K562 (cell line): Measurements from ENCODE around the gene APOM. TPM values are rescaled to one million over a fixed set of nuclear protein-coding genes. Genes with fewer than 3 reads are reported as not detected.

Source experiments
- ATAC-seq: fragments of 200-7000 bp; cut with Tn5 transposase; 3 replicates; pipeline ENCODE4 v1.9.1; 2020; ENCODE audit warnings: moderate library complexity
- Bru-seq: library from RNA; stranded (reverse); fragments of 400-500 nt; gene quantifications from one replicate; lab custom pipeline; 2021; lab: Mats Ljungman, UMichigan
- BruChase-seq, 2 experiments: library from RNA; stranded (reverse); fragments of 400-500 nt; gene quantifications; one replicate each; lab custom pipeline; 2021; lab: Mats Ljungman, UMichigan
- BruUV-seq: library from RNA; stranded (reverse); fragments of 400-500 nt; replicated peaks from 2 replicates; lab custom pipeline; 2021; lab: Mats Ljungman, UMichigan
- CTCF ChIA-PET: fragments of 300-600 bp; formaldehyde crosslinking; extraction: SDS; loops from one replicate; lab custom pipeline; 2021; ENCODE audit warnings: low intra/inter-chr PET ratio; lab: Yijun Ruan, JAX
- POLR2A ChIA-PET: fragments of 300-600, 350-650 bp; sonication (Branson Sonifier 250); formaldehyde crosslinking; extraction: SDS; loops from one replicate; lab custom pipeline; 2021; ENCODE audit warnings: antibody characterized with exemption, inconsistent platforms; lab: Yijun Ruan, JAX
- DNase-seq, 4 experiments: peaks; one replicate each; pipeline versions ENCODE4 v3.0.0 to v3.0.0-alpha.2; 2011 to 2018; ENCODE audit warnings: low spot score in 3 of 4, mixed read lengths in 3 of 4; ENCODE audit errors: extremely low read depth in 1 of 4
- FAIRE-seq: peaks from 2 replicates; lab custom pipeline; 2011; peaks lifted over from hg19 to GRCh38; lab: Jason Lieb, UNC
- H2AFZ ChIP-seq: 2 replicates; pipeline ENCODE4 v1.6.0; 2011; ENCODE audit warnings: low read depth, low read length, control low read depth, inconsistent platforms
- H3K27ac ChIP-seq: fragments of 200-600 bp; 3 replicates; pipeline ENCODE4 v1.8.0; 2011; ENCODE audit warnings: low read depth, mild to moderate bottlenecking, control low read depth, inconsistent platforms, low read length, moderate library complexity, mixed read lengths; ENCODE audit errors: extremely low read depth
- H3K27me3 ChIP-seq, 2 experiments: fragments of 300-600 bp in 1 of 2; 2 replicates in 1 of 2; 3 replicates in 1 of 2; pipeline versions ENCODE4 v1.6.0 to v1.8.0; 2011; ENCODE audit warnings: inconsistent platforms in 2 of 2, low read length in 2 of 2, mild to moderate bottlenecking in 1 of 2, mixed read lengths in 1 of 2, moderate library complexity in 1 of 2; ENCODE audit not compliant: control insufficient read depth in 2 of 2, insufficient read depth in 2 of 2
- H3K36me3 ChIP-seq: fragments of 300-600 bp; 3 replicates; pipeline ENCODE4 v1.8.0; 2011; ENCODE audit warnings: mild to moderate bottlenecking, low read length, inconsistent platforms; ENCODE audit not compliant: control insufficient read depth, insufficient read depth
- H3K4me1 ChIP-seq, 2 experiments: fragments of 200-600 bp in 1 of 2; replicated peaks in 1 of 2; 2 replicates in 1 of 2; 3 replicates in 1 of 2; pipeline versions ENCODE4 v1.5.1 to v1.8.0; 2011; ENCODE audit warnings: inconsistent platforms in 2 of 2, low read length in 2 of 2, mild to moderate bottlenecking in 1 of 2, mixed read lengths in 1 of 2, moderate library complexity in 1 of 2; ENCODE audit not compliant: control insufficient read depth in 2 of 2, insufficient read depth in 2 of 2
- H3K4me2 ChIP-seq: 2 replicates; pipeline ENCODE4 v1.6.1; 2011; ENCODE audit warnings: low read length, control low read depth, inconsistent platforms, mixed read lengths; ENCODE audit not compliant: insufficient read depth
- H3K4me3 ChIP-seq: fragments of 200-600 bp; sonication (generic), shearing (Covaris generic); 2 replicates; pipeline ENCODE4 v1.5.1; 2016; ENCODE audit warnings: control low read depth, inconsistent platforms
- H3K79me2 ChIP-seq: fragments of 200-600 bp; 3 replicates; pipeline ENCODE4 v1.8.0; 2011; ENCODE audit warnings: low read length, inconsistent platforms; ENCODE audit not compliant: control insufficient read depth, insufficient read depth
- H3K9ac ChIP-seq, 2 experiments: 2 replicates each; pipeline versions ENCODE4 v1.6.0 to v1.6.1; 2011; ENCODE audit warnings: low read depth in 2 of 2, low read length in 2 of 2, control low read depth in 1 of 2, inconsistent platforms in 1 of 2, mild to moderate bottlenecking in 1 of 2, mixed read lengths in 1 of 2; ENCODE audit not compliant: insufficient read depth in 1 of 2
- H3K9me1 ChIP-seq: one replicate; pipeline ENCODE4 v1.6.0; 2011; ENCODE audit warnings: inconsistent platforms, mild to moderate bottlenecking, low read length, moderate library complexity; ENCODE audit not compliant: control insufficient read depth, insufficient read depth
- H3K9me3 ChIP-seq: replicated peaks from 2 replicates; pipeline ENCODE4 v1.5.1; 2011; ENCODE audit warnings: low read depth, low read length, inconsistent platforms; ENCODE audit not compliant: control insufficient read depth, insufficient read depth
- H4K20me1 ChIP-seq: replicated peaks from 2 replicates; pipeline ENCODE4 v1.6.1; 2011; ENCODE audit warnings: low read length, inconsistent platforms, mixed read lengths; ENCODE audit not compliant: control insufficient read depth, insufficient read depth
- EHMT2 ChIP-seq: fragments of 450-650 bp; IDR thresholded peaks from 2 replicates; pipeline ENCODE4 v1.6.1; 2018; ENCODE audit warnings: antibody characterized with exemption
- MNT ChIP-seq, 2 experiments: fragments of 450-650 bp; conservative IDR thresholded peaks; 2 replicates each; pipeline ENCODE4 v1.6.1; 2017; ENCODE audit warnings: mild to moderate bottlenecking in 2 of 2, moderate library complexity in 2 of 2
- STAT6 ChIP-seq: sonication (generic); formaldehyde crosslinking; IDR thresholded peaks from 2 replicates; pipeline ENCODE4 v1.8.1; 2023; ENCODE audit warnings: mild to moderate bottlenecking, missing genetic modification reagents
- ZNF197 ChIP-seq: fragments of 200-800 bp; sonication (Bioruptor generic); IDR thresholded peaks from 2 replicates; pipeline ENCODE4 v1.6.1; 2016; ENCODE audit warnings: low read depth, missing genetic modification characterization, missing compliant biosample characterization
- ZNF507 ChIP-seq: conservative IDR thresholded peaks from 2 replicates; pipeline ENCODE4 v1.6.1; 2017; ENCODE audit warnings: missing genetic modification characterization, missing compliant biosample characterization
- WGBS: fragments of 100-300 bp; shearing (Covaris generic); methylation state at CpG from one replicate; pipeline ENCODE4 v1.1.6; 2016; ENCODE audit warnings: low coverage, mixed read lengths; ENCODE audit not compliant: insufficient coverage; ENCODE audit errors: missing lambda C conversion rate; 5-methylcytosine and 5-hydroxymethylcytosine counted together
- in situ Hi-C: fragments of 300-500 bp; cut with MboI; formaldehyde crosslinking; loops from 4 replicates; pipeline ENCODE4 v1.15.0; 2018; ENCODE audit warnings: inconsistent platforms, mixed read lengths
- intact Hi-C: fragments of 100-400 bp; cut with micrococcal nuclease; formaldehyde crosslinking; loops from 2 replicates; pipeline ENCODE4 v1.14.2; 2022
- long read RNA-seq, 3 experiments: library from polyadenylated mRNA in 2 of 3; library from RNA in 1 of 3; unstranded in 2 of 3; stranded (forward) in 1 of 3; transcript quantifications; one replicate each; pipeline ENCODE4 v2.0.0, GENCODE V29; 2019 to 2022
- polyA minus RNA-seq, 3 experiments: library from RNA; depleted of rRNA, polyadenylated mRNA; stranded (reverse); fragments of >200 nt; gene quantifications; 2 replicates each; pipeline ENCODE4 v1.2.3, GENCODE V29; 2011
- polyA plus RNA-seq, 8 experiments: library from polyadenylated mRNA; depleted of rRNA in 4 of 8; stranded (reverse) in 5 of 8; unstranded in 3 of 8; fragments of >200 nt; fragmentation: Nextera tagmentation in 2 of 8; fragmentation: Illumina TruSeq in 1 of 8; extraction: Ambion mirVana in 2 of 8; extraction: Trizol in 1 of 8; gene quantifications; 2 replicates each; pipeline versions ENCODE4 v1.2.1 to v1.2.3, GENCODE V29; 2011 to 2014; ENCODE audit warnings: inconsistent platforms in 1 of 8, missing spikeins in 1 of 8
- total RNA-seq, 7 experiments: library from RNA; depleted of rRNA in 6 of 7; stranded (reverse); fragments of >200 nt in 6 of 7; fragmentation: Illumina TruSeq in 2 of 7; extraction: Trizol in 2 of 7; gene quantifications; 2 replicates each; pipeline versions ENCODE4 v1.2.1 to v1.2.3, GENCODE V29; 2011 to 2021; ENCODE audit warnings: low replicate concordance in 1 of 7
- TF ChIP-seq, protein P1 (sequence below): sonication (generic); formaldehyde crosslinking; IDR thresholded peaks from 2 replicates; pipeline ENCODE4 v1.8.1; 2023; ENCODE audit warnings: mild to moderate bottlenecking, missing genetic modification reagents
- TF ChIP-seq, protein P2 (sequence below): sonication (generic); formaldehyde crosslinking; IDR thresholded peaks from 2 replicates; pipeline ENCODE4 v1.9.0; 2022; ENCODE audit warnings: mild to moderate bottlenecking, missing genetic modification reagents

Gene APOM
- total RNA-seq (2011; cell fraction: chromatin; rRNA removed; ENCODE audit: low replicate concordance) = 6.6 and 7.8 TPM in 2 replicates
- total RNA-seq (2011; cell fraction: nucleolus; rRNA removed) = 5.1 and 5.3 TPM in 2 replicates
- 9.8 and 10.1 TPM in 2 replicates for total RNA-seq (2011; cell fraction: nucleoplasm; rRNA removed)
- 5.7 and 6.6 TPM in 2 replicates for total RNA-seq (2014; rRNA removed)
- total RNA-seq (2014; rRNA removed; fragmentation: Illumina TruSeq; extraction: Trizol) = 10.4 and 10.8 TPM in 2 replicates
- total RNA-seq (2015; rRNA removed; fragmentation: Illumina TruSeq; extraction: Trizol) = 6.6 and 7.1 TPM in 2 replicates
- total RNA-seq (2021) = 9.7 and 10.1 TPM in 2 replicates
- polyA plus RNA-seq (2011; rRNA removed) = 7.7 and 8.6 TPM in 2 replicates
- 10.2 and 18.1 TPM in 2 replicates for polyA plus RNA-seq (2011; cell fraction: cytosol; rRNA removed)
- polyA plus RNA-seq (2011; cell fraction: nucleus; rRNA removed) = 13.8 and 20.1 TPM in 2 replicates
- polyA plus RNA-seq (2012) = 11.4 and 16.2 TPM in 2 replicates
- polyA plus RNA-seq (2014; fragmentation: Illumina TruSeq; extraction: Trizol) = 13.1 and 17.4 TPM in 2 replicates
- 10 to 100 TPM; 23.9 to 24.3 TPM for polyA plus RNA-seq (2014; fragmentation: Nextera tagmentation; extraction: Ambion mirVana)
- 10.1 and 13.5 TPM in 2 replicates for polyA plus RNA-seq (2014; rRNA removed)
- 2.6 and 5.6 TPM in 2 replicates for polyA minus RNA-seq (2011; rRNA and poly(A)+ RNA removed)
- 2.2 and 3.5 TPM in 2 replicates for polyA minus RNA-seq (2011; cell fraction: cytosol; rRNA and poly(A)+ RNA removed)
- polyA minus RNA-seq (2011; cell fraction: nucleus; rRNA and poly(A)+ RNA removed) = 1.6 and 2.3 TPM in 2 replicates
- percentile 66 among the genes with signal in this experiment for Bru-seq, nascent RNA
- percentile 61 among the genes with signal in this experiment for BruChase-seq, experiment 1, labeled RNA remaining after a 2-hour chase
- percentile 60 among the genes with signal in this experiment for BruChase-seq, experiment 2, labeled RNA remaining after a 6-hour chase
- long read RNA-seq, experiment 1, partial matches to known transcripts = 4 of 12 reads
- long read RNA-seq, experiment 1, other reads (novel, unspliced or antisense) = 5 of 12 reads
- long read RNA-seq, experiment 2, transcript APOM-203 (6 exons, 709 nt) = major isoform, 10 of 12 reads
- long read RNA-seq, experiment 2, partial matches to known transcripts = 0 of 12 reads
- long read RNA-seq, experiment 2, other reads (novel, unspliced or antisense) = 2 of 12 reads
- long read RNA-seq, experiment 3, transcript APOM-203 (6 exons, 709 nt) = major isoform, 7 of 7 reads
- long read RNA-seq, experiment 3, partial matches to known transcripts = 0 of 7 reads
- long read RNA-seq, experiment 3, other reads (novel, unspliced or antisense) = 0 of 7 reads

DNA sequence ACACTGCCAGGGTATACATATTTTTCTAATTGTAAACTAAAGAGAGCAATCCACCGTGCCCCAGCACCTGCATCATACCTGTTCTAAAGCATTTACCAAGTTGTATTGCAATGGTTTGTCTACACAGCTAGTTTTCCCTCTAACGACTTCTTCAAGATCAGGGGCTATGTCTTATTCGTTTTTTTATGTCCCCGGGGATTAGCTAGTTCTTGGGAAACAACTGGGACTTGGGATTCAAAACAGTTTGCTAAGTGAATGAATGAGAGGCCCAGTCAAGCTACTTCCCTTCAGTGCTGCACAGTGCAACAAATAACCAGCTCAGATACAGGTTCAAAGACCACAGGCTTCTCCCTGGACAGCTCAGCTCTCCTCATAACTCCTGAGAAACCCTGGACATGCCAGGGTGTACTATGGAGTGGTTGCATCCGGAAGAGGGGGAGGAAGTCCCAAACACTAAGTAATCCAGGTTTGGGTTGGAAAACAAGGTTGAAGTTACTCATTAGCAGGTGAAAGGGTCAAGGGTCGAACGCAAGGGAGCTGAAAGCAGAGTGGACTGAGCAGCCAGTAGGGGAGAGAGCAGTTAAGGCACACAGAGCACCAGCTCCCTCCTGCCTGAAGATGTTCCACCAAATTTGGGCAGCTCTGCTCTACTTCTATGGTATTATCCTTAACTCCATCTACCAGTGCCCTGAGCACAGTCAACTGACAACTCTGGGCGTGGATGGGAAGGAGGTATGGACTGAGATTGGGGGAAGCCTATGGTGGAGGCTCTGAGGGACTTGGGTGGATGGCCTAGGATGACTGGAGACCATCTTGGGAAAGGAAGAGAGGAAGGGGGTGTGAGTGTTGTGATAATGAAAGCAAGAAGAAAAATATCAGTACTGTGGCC, at the start of gene APOM:
Gene APOM (plus strand): TSS at position 546 of the 889 bp plus-strand sequence. CDS start 73 bp downstream, at position 619.
- no peak within 1 kb of the TSS for H3K4me3 ChIP-seq
- peaks cover 85% of the 10 kb centered on the region for H3K79me2 ChIP-seq
- intact Hi-C loops = no loop called here
- H3K27ac ChIP-seq = peak within 1 kb of the TSS; percentile 12; the same call in 1 of the 3 replicates
- peaks cover 50% of the 10 kb centered on the region for H3K36me3 ChIP-seq
- POLR2A ChIA-PET = interaction anchor here (0.7 to 8.5 kb wide), 13 partner anchors 7 to 182 kb away, joined by 3 to 267 read pairs (median 3); partner anchors contain the start of genes C6orf47, CSNK2B, GPANK1 and LSM2
- H3K9ac ChIP-seq = peak within 1 kb of the TSS in 1 of 2 experiments; percentile 46; a peak in 1 of 4 replicates
- H3K4me2 ChIP-seq = no peak within 1 kb of the TSS
- CTCF ChIA-PET = no interaction called here
- no peaks in the 10 kb centered on the region for H3K9me1 ChIP-seq
- peaks cover 10% of the 10 kb centered on the region for H4K20me1 ChIP-seq
- no TSS peak for BruUV-seq
- no peaks in the 10 kb centered on the region for H3K27me3 ChIP-seq
- no peaks in the 10 kb centered on the region for H3K9me3 ChIP-seq
- no peak within 1 kb of the TSS for H2AFZ ChIP-seq
- FAIRE-seq = no peak
- 75% methylated on average over 8 of the region's 8 CpGs for WGBS
- DNase-seq = no peak
- ATAC-seq = no peak
- peaks cover 36 to 44% of the 10 kb centered on the region in 2 experiments for H3K4me1 ChIP-seq
- in situ Hi-C loops = no loop called here
- TF ChIP-seq MNT (conservative IDR thresholded peaks at IDR 0.05) = no peak
- TF ChIP-seq, protein P1, sequence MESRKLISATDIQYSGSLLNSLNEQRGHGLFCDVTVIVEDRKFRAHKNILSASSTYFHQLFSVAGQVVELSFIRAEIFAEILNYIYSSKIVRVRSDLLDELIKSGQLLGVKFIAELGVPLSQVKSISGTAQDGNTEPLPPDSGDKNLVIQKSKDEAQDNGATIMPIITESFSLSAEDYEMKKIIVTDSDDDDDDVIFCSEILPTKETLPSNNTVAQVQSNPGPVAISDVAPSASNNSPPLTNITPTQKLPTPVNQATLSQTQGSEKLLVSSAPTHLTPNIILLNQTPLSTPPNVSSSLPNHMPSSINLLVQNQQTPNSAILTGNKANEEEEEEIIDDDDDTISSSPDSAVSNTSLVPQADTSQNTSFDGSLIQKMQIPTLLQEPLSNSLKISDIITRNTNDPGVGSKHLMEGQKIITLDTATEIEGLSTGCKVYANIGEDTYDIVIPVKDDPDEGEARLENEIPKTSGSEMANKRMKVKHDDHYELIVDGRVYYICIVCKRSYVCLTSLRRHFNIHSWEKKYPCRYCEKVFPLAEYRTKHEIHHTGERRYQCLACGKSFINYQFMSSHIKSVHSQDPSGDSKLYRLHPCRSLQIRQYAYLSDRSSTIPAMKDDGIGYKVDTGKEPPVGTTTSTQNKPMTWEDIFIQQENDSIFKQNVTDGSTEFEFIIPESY = no peak
- TF ChIP-seq STAT6 (CRISPR knock-in tag) = 0 out of 2 replicates have a peak, but pooled peaks have one; percentile 71
- TF ChIP-seq EHMT2 = peak; percentile 55; the same call in 1 of the 2 replicates
- TF ChIP-seq ZNF197 (CRISPR knock-in tag) = no peak
- TF ChIP-seq ZNF507 (tag) = no peak
- TF ChIP-seq, protein P2, sequence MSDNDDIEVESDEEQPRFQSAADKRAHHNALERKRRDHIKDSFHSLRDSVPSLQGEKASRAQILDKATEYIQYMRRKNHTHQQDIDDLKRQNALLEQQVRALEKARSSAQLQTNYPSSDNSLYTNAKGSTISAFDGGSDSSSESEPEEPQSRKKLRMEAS (CRISPR knock-in tag) = 0 out of 2 replicates have a peak, but pooled peaks have one; percentile 18
